ENCODE data around the gene IFNAR1.
"Not testable (repeated sequence)": the region's sequence is repeated elsewhere in the genome, so short reads cannot be mapped to it uniquely, and the experiment has no call there.

The IFNAR1 gene

GRCh38 chr21:33350676-33351075, 25.9 kb downstream of the IFNAR1 start:
- no peak for DNase-seq

GRCh38 chr21:33355355-33355754, 30.6 kb downstream of the IFNAR1 start:
- no peak for DNase-seq

- no peak for DNase-seq
Observed at GRCh38 chr21:33355996-33356395, 31.2 kb downstream of the IFNAR1 start.

GRCh38 chr21:33357177-33357576, 32.4 kb downstream of the IFNAR1 start:
- no peak for DNase-seq

- no peak for DNase-seq
Observed at GRCh38 chr21:33359446-33359845, 34.7 kb downstream of the IFNAR1 start.

GRCh38 chr21:33360281-33360680, 35.5 kb downstream of the IFNAR1 start:
- DNase-seq: no peak

GRCh38 chr21:33360881-33361602, 36.3 kb downstream of the IFNAR1 start:
- DNase-seq: peak; percentile 79

- DNase-seq: peak; percentile 53
Observed at GRCh38 chr21:33362044-33362555, 37.3 kb downstream of the IFNAR1 start.

GRCh38 chr21:33363911-33364609, 39.3 kb downstream of the IFNAR1 start:
- not testable (repeated sequence) for DNase-seq

GRCh38 chr21:33364830-33365229, 40.1 kb downstream of the IFNAR1 start:
- no peak for DNase-seq

GRCh38 chr21:33367309-33367973, 42.7 kb downstream of the IFNAR1 start:
- no peak for DNase-seq

GRCh38 chr21:33368124-33368523, 43.4 kb downstream of the IFNAR1 start:
- DNase-seq: no peak

- DNase-seq: no peak
Observed at GRCh38 chr21:33368576-33368975, 43.8 kb downstream of the IFNAR1 start.

GRCh38 chr21:33369586-33369985, 44.8 kb downstream of the IFNAR1 start:
- DNase-seq: no peak

- DNase-seq: no peak
Observed at GRCh38 chr21:33370305-33370704, 45.5 kb downstream of the IFNAR1 start.

GRCh38 chr21:33371366-33371765, 46.6 kb downstream of the IFNAR1 start:
- no peak for DNase-seq

GRCh38 chr21:33372582-33372981, 47.8 kb downstream of the IFNAR1 start:
- DNase-seq: no peak

GRCh38 chr21:33373451-33373850, 48.7 kb downstream of the IFNAR1 start:
- no peak for DNase-seq

GRCh38 chr21:33374080-33374449, 49.3 kb downstream of the IFNAR1 start:
- no peak for DNase-seq

- DNase-seq: peak; percentile 36
Observed at GRCh38 chr21:33374450-33375096, 49.8 kb downstream of the IFNAR1 start.

GRCh38 chr21:33375101-33375644, 50.4 kb downstream of the IFNAR1 start:
- no peak for DNase-seq

GRCh38 chr21:33377221-33377920, 52.6 kb downstream of the IFNAR1 start:
- no peak for DNase-seq
